Endothelial cell of umbilical vein (primary cell): ENCODE data around the gene NT5C1B. TPM values are rescaled to one million over a fixed set of nuclear protein-coding genes. Genes with fewer than 3 reads are reported as not detected.

Experiments
- BruUV-seq: library from RNA; stranded (reverse); fragments of 400-500 nt; replicated peaks from 2 replicates; lab custom pipeline; 2021; lab: Mats Ljungman, UMichigan
- CTCF ChIA-PET: fragments of 300-600, 350-600 bp; sonication (Branson Sonifier 250); formaldehyde crosslinking; loops from one replicate; lab custom pipeline; 2021; ENCODE audit warnings: antibody characterized with exemption, inconsistent platforms; lab: Charles Lee
- POLR2A ChIA-PET: fragments of 300-600, 350-600 bp; sonication (Branson Sonifier 250); formaldehyde crosslinking; loops from one replicate; lab custom pipeline; 2021; ENCODE audit warnings: antibody characterized with exemption, inconsistent platforms; lab: Charles Lee
- DNase-seq: peaks from one replicate; pipeline ENCODE4 v3.0.0-alpha.2; 2011; ENCODE audit warnings: low read depth, low spot score
- FAIRE-seq: peaks from 2 replicates; lab custom pipeline; 2011; peaks lifted over from hg19 to GRCh38; lab: Jason Lieb, UNC
- H2AFZ ChIP-seq: 2 replicates; pipeline ENCODE4 v1.6.0; 2012; ENCODE audit warnings: low read depth, low read length, control low read depth, inconsistent platforms
- H3K27ac ChIP-seq: 2 replicates; pipeline ENCODE4 v1.5.1; 2011; ENCODE audit warnings: low read depth, mild to moderate bottlenecking, control low read depth, low read length, moderate library complexity; ENCODE audit not compliant: insufficient read depth
- H3K27me3 ChIP-seq, 2 experiments: 2 replicates each; pipeline versions ENCODE4 v1.6.0 to v1.6.1; 2011; ENCODE audit warnings: low read length in 2 of 2, mixed read lengths in 1 of 2; ENCODE audit not compliant: control insufficient read depth in 2 of 2, insufficient read depth in 2 of 2
- H3K36me3 ChIP-seq, 2 experiments: 2 replicates in 1 of 2; 3 replicates in 1 of 2; pipeline ENCODE4 v1.5.1; 2011; ENCODE audit warnings: low read length in 2 of 2, mild to moderate bottlenecking in 1 of 2, moderate library complexity in 1 of 2; ENCODE audit not compliant: control insufficient read depth in 2 of 2, insufficient read depth in 2 of 2; ENCODE audit errors: extremely low read depth in 1 of 2
- H3K4me1 ChIP-seq: 3 replicates; pipeline ENCODE4 v1.5.1; 2011; ENCODE audit warnings: mild to moderate bottlenecking, low read length; ENCODE audit not compliant: control insufficient read depth, insufficient read depth; ENCODE audit errors: extremely low read depth
- H3K4me2 ChIP-seq: 2 replicates; pipeline ENCODE4 v1.6.1; 2011; ENCODE audit warnings: low read length, control low read depth, mixed read lengths; ENCODE audit not compliant: insufficient read depth
- H3K4me3 ChIP-seq, 3 experiments: fragments of 200-600 bp in 1 of 3; sonication (generic), shearing (Covaris generic) in 1 of 3; replicated peaks in 1 of 3; 2 replicates each; pipeline ENCODE4 v1.5.1; 2011 to 2016; ENCODE audit warnings: control low read depth in 3 of 3, low read length in 3 of 3, mild to moderate bottlenecking in 2 of 3, inconsistent platforms in 1 of 3, low read depth in 1 of 3, moderate library complexity in 1 of 3; ENCODE audit not compliant: insufficient read depth in 1 of 3
- H3K79me2 ChIP-seq: 2 replicates; pipeline ENCODE4 v1.6.0; 2012; ENCODE audit warnings: low read length, inconsistent platforms; ENCODE audit not compliant: control insufficient read depth, insufficient read depth
- H3K9ac ChIP-seq: replicated peaks from 2 replicates; pipeline ENCODE3; 2011; ENCODE audit warnings: low read length, control low read depth; ENCODE audit not compliant: insufficient read depth; ENCODE audit errors: extremely low read depth
- H3K9me1 ChIP-seq: replicated peaks from 3 replicates; pipeline ENCODE4 v1.6.0; 2011; ENCODE audit warnings: mild to moderate bottlenecking, low read length; ENCODE audit not compliant: control insufficient read depth, insufficient read depth; ENCODE audit errors: extremely low read depth
- H3K9me3 ChIP-seq: replicated peaks from 2 replicates; pipeline ENCODE4 v1.5.1; 2012; ENCODE audit warnings: low read length, inconsistent platforms; ENCODE audit not compliant: control insufficient read depth, insufficient read depth
- H4K20me1 ChIP-seq: replicated peaks from 2 replicates; pipeline ENCODE3; 2011; ENCODE audit warnings: mild to moderate bottlenecking, low read length; ENCODE audit not compliant: control insufficient read depth, insufficient read depth; ENCODE audit errors: extremely low read depth
- CTCF ChIP-seq, 2 donors: IDR thresholded peaks; 1 replicate in 1 of 2; 2 replicates in 1 of 2; pipeline ENCODE4 v1.5.1; 2011; ENCODE audit warnings: low read length in 2 of 2, mild to moderate bottlenecking in 2 of 2, moderate library complexity in 2 of 2, control low read depth in 1 of 2, inconsistent platforms in 1 of 2, low read depth in 1 of 2; ENCODE audit not compliant: insufficient read depth in 1 of 2; ENCODE audit errors: extremely low read depth in 1 of 2
- EZH2 ChIP-seq: IDR thresholded peaks from 2 replicates; pipeline ENCODE4 v1.6.1; 2012; ENCODE audit warnings: borderline replicate concordance, low read depth, mild to moderate bottlenecking, moderate library complexity, low read length, inconsistent platforms; ENCODE audit not compliant: severe bottlenecking
- FOS ChIP-seq: IDR thresholded peaks from 2 replicates; pipeline ENCODE4 v1.6.1; 2011; ENCODE audit warnings: mild to moderate bottlenecking, low read length, moderate library complexity, borderline replicate concordance; ENCODE audit not compliant: insufficient read depth
- GATA2 ChIP-seq: IDR thresholded peaks from 2 replicates; pipeline ENCODE4 v1.7.0; 2011; ENCODE audit warnings: low read depth, mild to moderate bottlenecking, moderate library complexity, mixed read lengths, low read length; ENCODE audit not compliant: insufficient read length, insufficient read depth
- JUN ChIP-seq: IDR thresholded peaks from 2 replicates; pipeline ENCODE4 v1.6.1; 2011; ENCODE audit warnings: borderline replicate concordance, low read depth; ENCODE audit not compliant: insufficient read length, insufficient read depth
- MAX ChIP-seq: IDR thresholded peaks from 2 replicates; pipeline ENCODE4 v1.6.1; 2011; ENCODE audit not compliant: insufficient read depth, insufficient read length
- MYC ChIP-seq: IDR thresholded peaks from one replicate; pipeline ENCODE4 v1.6.1; 2011; ENCODE audit warnings: mild to moderate bottlenecking, low read depth, low read length
- POLR2A ChIP-seq: IDR thresholded peaks from 2 replicates; pipeline ENCODE4 v1.6.1; 2012; ENCODE audit warnings: low read depth, mild to moderate bottlenecking, control low read depth, low read length
- POLR2AphosphoS5 ChIP-seq: IDR thresholded peaks from 2 replicates; pipeline ENCODE4 v1.6.1; 2012; ENCODE audit warnings: low read depth, mild to moderate bottlenecking, control low read depth, low read length, moderate library complexity; ENCODE audit not compliant: insufficient read depth
- dilution Hi-C: fragments of 300-500 bp; cut with MboI; formaldehyde crosslinking; loops from one replicate; pipeline ENCODE4 v1.15.0; 2019; ENCODE audit warnings: low sequenced_read_pairs; ENCODE audit not compliant: extremely low pct_ligation_motif_present
- intact Hi-C: fragments of 100-400 bp; cut with micrococcal nuclease; formaldehyde crosslinking; loops from one replicate; pipeline ENCODE4 v1.10.0; 2022
- polyA plus RNA-seq, 4 experiments: library from polyadenylated mRNA; depleted of rRNA in 3 of 4; stranded (reverse) in 3 of 4; unstranded in 1 of 4; fragments of >200 nt; gene quantifications; 2 replicates each; pipeline versions ENCODE4 v1.2.1 to v1.2.3, GENCODE V29; 2011 to 2012; ENCODE audit warnings: missing spikeins in 1 of 4
- total RNA-seq: library from RNA; stranded (reverse); gene quantifications from 2 replicates; pipeline ENCODE4 v1.2.3, GENCODE V29; 2021

NT5C1B gene
- total and polyA plus RNA-seq, 2 donors (not counting 3 experiments of a cell fraction or from before 2014, with no cell fraction given) = not detected

DNA sequence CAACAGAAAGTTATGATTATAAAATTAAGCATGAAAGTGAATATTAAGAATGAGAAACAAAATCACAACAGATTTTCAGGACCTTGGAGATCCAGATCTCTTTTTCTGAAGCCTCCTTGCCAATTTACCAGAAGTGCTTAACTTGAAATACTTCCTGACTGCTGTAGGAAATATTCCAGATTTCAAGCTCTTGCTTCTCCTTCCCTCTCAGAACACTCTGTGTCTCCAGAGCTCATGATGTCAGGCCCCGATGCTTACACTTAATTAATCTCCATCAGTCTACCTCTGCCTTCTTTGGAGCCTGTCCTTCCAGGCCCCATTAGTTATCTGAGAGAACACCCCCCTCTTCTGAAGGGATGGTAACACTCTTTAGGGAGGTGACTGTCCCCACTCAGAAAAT lies 20.7 kb upstream of the NT5C1B start:
- no peaks in the 10 kb centered on the region for H3K36me3 ChIP-seq
- no peaks in the 10 kb centered on the region for H3K4me1 ChIP-seq
- no peak for TF ChIP-seq MYC
- no peak for TF ChIP-seq FOS
- TF ChIP-seq EZH2 = no peak
- no peak for TF ChIP-seq POLR2A
- no peak for TF ChIP-seq POLR2AphosphoS5
- no peak for TF ChIP-seq JUN
- TF ChIP-seq GATA2 = no peak
- H2AFZ ChIP-seq = no peak overlapping the region
- ChIA-PET CTCF (interaction anchor here (1.0 kb wide), 2 partner anchors 9 to 11 kb away, joined by 3 to 5 read pairs; no protein-coding TSS in a partner anchor), POLR2A (interaction anchor here (0.5 kb wide), 1 partner anchor 102 kb away, joined by 3 read pairs; no protein-coding TSS in a partner anchor)
- no peak for FAIRE-seq
- DNase-seq = no peak
- H3K4me2 ChIP-seq = no peak overlapping the region
- H3K9me1 ChIP-seq = no peaks in the 10 kb centered on the region
- no peak overlapping the region for H3K27ac ChIP-seq
- intact Hi-C loops = no loop called here
- no peak overlapping the region for H3K4me3 ChIP-seq
- no peaks in the 10 kb centered on the region for H3K79me2 ChIP-seq
- H3K9ac ChIP-seq = no peak overlapping the region
- BruUV-seq = no TSS peak
- H3K9me3 ChIP-seq = no peaks in the 10 kb centered on the region
- peaks cover 0 to 2% of the 10 kb centered on the region in 2 experiments for H3K27me3 ChIP-seq
- no peaks in the 10 kb centered on the region for H4K20me1 ChIP-seq
- dilution Hi-C loops = no loop called here

GRCh38 chr2:18605115-18605514 lies 15.7 kb upstream of the NT5C1B start:
- no peak overlapping the region for H3K9ac ChIP-seq
- H2AFZ ChIP-seq = no peak overlapping the region
- H3K79me2 ChIP-seq = no peaks in the 10 kb centered on the region
- dilution Hi-C loops = no loop called here
- no peaks in the 10 kb centered on the region for H3K9me1 ChIP-seq
- CTCF ChIA-PET = interaction anchor here (0.9 to 1.4 kb wide), 3 partner anchors 20 to 85 kb away, joined by 3 read pairs; no protein-coding TSS in a partner anchor
- H3K4me3 ChIP-seq = no peak overlapping the region
- FAIRE-seq = no peak
- no peaks in the 10 kb centered on the region for H3K36me3 ChIP-seq
- intact Hi-C loops = no loop called here
- no peaks in the 10 kb centered on the region for H3K27me3 ChIP-seq
- TF ChIP-seq MYC (no peak), EZH2 (no peak), POLR2A (no peak), CTCF (IDR thresholded peaks at IDR 0.05; ENCODE audit: extremely low read depth in 1 of 2, insufficient read depth in 1 of 2, low read depth in 1 of 2, low read length in 2 of 2) (no peak), POLR2AphosphoS5 (no peak), FOS (no peak), JUN (no peak), MAX (no peak), GATA2 (no peak)
- no peak overlapping the region for H3K4me2 ChIP-seq
- no peaks in the 10 kb centered on the region for H3K9me3 ChIP-seq
- no peak overlapping the region for H3K27ac ChIP-seq
- POLR2A ChIA-PET = no interaction called here
- H4K20me1 ChIP-seq = no peaks in the 10 kb centered on the region
- BruUV-seq = no TSS peak
- no peak for DNase-seq
- no peaks in the 10 kb centered on the region for H3K4me1 ChIP-seq
